ENCODE data around the gene RSPH10B2. TPM values are rescaled to one million over a fixed set of nuclear protein-coding genes. Genes with fewer than 3 reads are reported as not detected.
"Not testable (repeated sequence)": the region's sequence is repeated elsewhere in the genome, so short reads cannot be mapped to it uniquely, and the experiment has no call there.

The RSPH10B2 gene
- polyA plus RNA-seq, 1 donor (not counting 4 experiments of a cell fraction or from before 2014, with no cell fraction given): not detected

DNA sequence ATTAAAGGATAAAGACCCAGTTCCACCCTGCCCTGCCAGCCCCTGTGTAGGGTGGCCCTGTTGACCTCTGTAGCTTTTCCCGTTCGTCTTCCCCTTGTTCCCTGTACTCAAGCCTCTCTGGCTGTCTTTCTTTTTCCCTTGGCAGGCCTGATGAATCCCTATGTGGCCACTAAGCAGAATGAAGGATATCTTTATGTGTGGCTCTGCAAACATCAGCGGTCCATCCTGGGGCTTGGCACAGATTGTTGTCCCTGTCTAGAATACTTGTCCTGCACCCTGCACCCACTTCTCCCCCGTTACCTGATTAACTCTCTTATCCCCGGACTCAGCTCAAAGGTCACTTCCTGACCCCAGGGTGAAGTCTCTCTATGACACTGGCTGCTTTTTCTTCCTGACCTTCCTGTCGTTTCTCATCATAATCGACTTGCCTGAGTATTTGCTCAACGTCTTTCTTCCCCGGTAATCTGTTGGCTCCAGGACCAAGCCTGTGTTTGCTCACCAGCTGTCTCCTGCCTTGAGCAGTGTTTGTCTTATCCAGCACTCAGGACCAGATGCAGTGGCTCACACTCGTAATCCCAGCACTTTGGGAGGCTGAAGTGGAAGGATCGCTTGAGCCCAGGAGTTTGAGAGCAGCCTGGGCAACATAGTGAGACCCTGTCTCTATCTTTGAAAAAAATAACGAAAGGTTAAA lies 9.3 kb upstream of the RSPH10B2 start:
- DNase-seq (ENCODE audit: low read depth, low spot score); H3K9me3 ChIP-seq (ENCODE audit: control insufficient read depth, low read depth, low read length); H3K9ac ChIP-seq (ENCODE audit: control insufficient read depth, extremely low read depth, insufficient read depth, low read length); H3K9me1 ChIP-seq (ENCODE audit: control insufficient read depth, extremely low read depth, insufficient read depth, low read length); H3K36me3 ChIP-seq (ENCODE audit: control insufficient read depth in 2 of 2, extremely low read depth in 1 of 2, insufficient read depth in 2 of 2, low read length in 2 of 2); H2AFZ ChIP-seq (ENCODE audit: control insufficient read depth, low read length); dilution Hi-C loops (cut with MboI; ENCODE audit: extremely low pct_ligation_motif_present, low sequenced_read_pairs); H4K20me1 ChIP-seq (ENCODE audit: control insufficient read depth, extremely low read depth, insufficient read depth, low read length); H3K4me2 ChIP-seq (ENCODE audit: control insufficient read depth, extremely low read depth, insufficient read depth, low read depth, low read length); H3K79me2 ChIP-seq (ENCODE audit: control insufficient read depth, insufficient read depth, low read length); H3K4me3 ChIP-seq (ENCODE audit: control insufficient read depth in 2 of 3, extremely low read depth in 1 of 3, insufficient read depth in 2 of 3, low read depth in 1 of 3, low read length in 3 of 3); H3K27ac ChIP-seq (ENCODE audit: control insufficient read depth, insufficient read depth, low read length); H3K4me1 ChIP-seq (ENCODE audit: control insufficient read depth, extremely low read depth, insufficient read depth, low read length); H3K27me3 ChIP-seq (ENCODE audit: control insufficient read depth, extremely low read depth, insufficient read depth, low read length); FAIRE-seq: not testable (repeated sequence)

- H3K27me3 ChIP-seq (ENCODE audit: control insufficient read depth, extremely low read depth, insufficient read depth, low read length); H3K4me3 ChIP-seq (ENCODE audit: control insufficient read depth in 2 of 3, extremely low read depth in 1 of 3, insufficient read depth in 2 of 3, low read depth in 1 of 3, low read length in 3 of 3); H4K20me1 ChIP-seq (ENCODE audit: control insufficient read depth, extremely low read depth, insufficient read depth, low read length); H3K9ac ChIP-seq (ENCODE audit: control insufficient read depth, extremely low read depth, insufficient read depth, low read length); H3K9me1 ChIP-seq (ENCODE audit: control insufficient read depth, extremely low read depth, insufficient read depth, low read length); dilution Hi-C loops (cut with MboI; ENCODE audit: extremely low pct_ligation_motif_present, low sequenced_read_pairs); FAIRE-seq; H3K4me1 ChIP-seq (ENCODE audit: control insufficient read depth, extremely low read depth, insufficient read depth, low read length); H3K27ac ChIP-seq (ENCODE audit: control insufficient read depth, insufficient read depth, low read length); H3K79me2 ChIP-seq (ENCODE audit: control insufficient read depth, insufficient read depth, low read length); DNase-seq (ENCODE audit: low read depth, low spot score); H2AFZ ChIP-seq (ENCODE audit: control insufficient read depth, low read length); H3K36me3 ChIP-seq (ENCODE audit: control insufficient read depth in 2 of 2, extremely low read depth in 1 of 2, insufficient read depth in 2 of 2, low read length in 2 of 2); H3K4me2 ChIP-seq (ENCODE audit: control insufficient read depth, extremely low read depth, insufficient read depth, low read depth, low read length); H3K9me3 ChIP-seq (ENCODE audit: control insufficient read depth, low read depth, low read length): not testable (repeated sequence)
These were observed 4.6 kb upstream of the RSPH10B2 start for GRCh38 chr7:6749335-6749734.

- H4K20me1 ChIP-seq (ENCODE audit: control insufficient read depth, extremely low read depth, insufficient read depth, low read length); H3K27ac ChIP-seq (ENCODE audit: control insufficient read depth, insufficient read depth, low read length); H3K36me3 ChIP-seq (ENCODE audit: control insufficient read depth in 2 of 2, extremely low read depth in 1 of 2, insufficient read depth in 2 of 2, low read length in 2 of 2); H3K9me3 ChIP-seq (ENCODE audit: control insufficient read depth, low read depth, low read length); H3K27me3 ChIP-seq (ENCODE audit: control insufficient read depth, extremely low read depth, insufficient read depth, low read length); H3K4me2 ChIP-seq (ENCODE audit: control insufficient read depth, extremely low read depth, insufficient read depth, low read depth, low read length); dilution Hi-C loops (cut with MboI; ENCODE audit: extremely low pct_ligation_motif_present, low sequenced_read_pairs); H3K4me3 ChIP-seq (ENCODE audit: control insufficient read depth in 2 of 3, extremely low read depth in 1 of 3, insufficient read depth in 2 of 3, low read depth in 1 of 3, low read length in 3 of 3); DNase-seq (ENCODE audit: low read depth, low spot score); H2AFZ ChIP-seq (ENCODE audit: control insufficient read depth, low read length); H3K4me1 ChIP-seq (ENCODE audit: control insufficient read depth, extremely low read depth, insufficient read depth, low read length); H3K9me1 ChIP-seq (ENCODE audit: control insufficient read depth, extremely low read depth, insufficient read depth, low read length); FAIRE-seq; H3K9ac ChIP-seq (ENCODE audit: control insufficient read depth, extremely low read depth, insufficient read depth, low read length); H3K79me2 ChIP-seq (ENCODE audit: control insufficient read depth, insufficient read depth, low read length): not testable (repeated sequence)
These were observed 3.7 kb upstream of the RSPH10B2 start for GRCh38 chr7:6750173-6750572.

DNA sequence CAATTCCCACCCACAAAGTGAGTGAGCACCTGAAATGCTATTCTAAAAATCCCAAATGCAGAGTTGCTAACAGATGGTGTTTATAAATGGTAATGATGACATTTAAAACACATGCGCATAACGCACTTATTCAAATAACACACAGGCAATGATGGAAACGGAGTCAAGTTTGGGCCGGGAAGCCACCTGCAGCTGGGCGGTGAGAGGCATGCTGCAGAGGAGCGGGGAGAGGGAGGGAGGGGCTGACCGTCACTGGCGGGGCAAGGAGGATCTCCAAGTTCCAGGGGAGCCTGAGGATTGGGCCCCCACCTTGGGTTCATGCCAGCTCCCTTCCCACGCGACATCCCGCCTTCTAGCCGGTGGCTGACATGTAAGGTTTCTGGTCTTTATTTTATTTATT lies 7.3 kb downstream of the RSPH10B2 start:
- dilution Hi-C loops (cut with MboI; ENCODE audit: extremely low pct_ligation_motif_present, low sequenced_read_pairs); H3K9me1 ChIP-seq (ENCODE audit: control insufficient read depth, extremely low read depth, insufficient read depth, low read length); H4K20me1 ChIP-seq (ENCODE audit: control insufficient read depth, extremely low read depth, insufficient read depth, low read length); H3K4me2 ChIP-seq (ENCODE audit: control insufficient read depth, extremely low read depth, insufficient read depth, low read depth, low read length); H3K27ac ChIP-seq (ENCODE audit: control insufficient read depth, insufficient read depth, low read length); H3K27me3 ChIP-seq (ENCODE audit: control insufficient read depth, extremely low read depth, insufficient read depth, low read length); H3K4me1 ChIP-seq (ENCODE audit: control insufficient read depth, extremely low read depth, insufficient read depth, low read length); H3K9ac ChIP-seq (ENCODE audit: control insufficient read depth, extremely low read depth, insufficient read depth, low read length); H3K9me3 ChIP-seq (ENCODE audit: control insufficient read depth, low read depth, low read length); FAIRE-seq; H3K4me3 ChIP-seq (ENCODE audit: control insufficient read depth in 2 of 3, extremely low read depth in 1 of 3, insufficient read depth in 2 of 3, low read depth in 1 of 3, low read length in 3 of 3); H3K79me2 ChIP-seq (ENCODE audit: control insufficient read depth, insufficient read depth, low read length); DNase-seq (ENCODE audit: low read depth, low spot score); H3K36me3 ChIP-seq (ENCODE audit: control insufficient read depth in 2 of 2, extremely low read depth in 1 of 2, insufficient read depth in 2 of 2, low read length in 2 of 2); H2AFZ ChIP-seq (ENCODE audit: control insufficient read depth, low read length): not testable (repeated sequence)

DNA sequence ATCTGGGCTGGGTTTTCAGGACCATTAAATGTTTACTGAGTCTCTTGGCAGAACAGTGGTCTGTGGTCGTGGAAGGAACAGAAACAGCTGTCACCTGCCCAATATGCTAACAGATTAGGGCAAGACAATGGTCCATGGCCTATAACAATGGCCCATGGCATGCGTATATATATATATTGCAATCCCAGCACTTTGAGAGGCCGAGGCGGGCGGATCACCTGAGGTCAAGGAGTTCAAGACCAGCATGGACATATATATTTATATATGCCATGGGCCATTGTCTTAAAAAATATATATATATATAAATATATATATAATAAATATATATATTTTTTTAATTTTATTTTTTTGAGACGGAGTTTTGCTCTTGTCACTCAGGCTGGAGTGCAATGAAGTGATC lies 27.7 kb downstream of the RSPH10B2 start:
- H3K4me3 ChIP-seq (ENCODE audit: control insufficient read depth in 2 of 3, extremely low read depth in 1 of 3, insufficient read depth in 2 of 3, low read depth in 1 of 3, low read length in 3 of 3); H3K4me1 ChIP-seq (ENCODE audit: control insufficient read depth, extremely low read depth, insufficient read depth, low read length); H4K20me1 ChIP-seq (ENCODE audit: control insufficient read depth, extremely low read depth, insufficient read depth, low read length); H3K36me3 ChIP-seq (ENCODE audit: control insufficient read depth in 2 of 2, extremely low read depth in 1 of 2, insufficient read depth in 2 of 2, low read length in 2 of 2); H3K9me1 ChIP-seq (ENCODE audit: control insufficient read depth, extremely low read depth, insufficient read depth, low read length); H2AFZ ChIP-seq (ENCODE audit: control insufficient read depth, low read length); H3K9ac ChIP-seq (ENCODE audit: control insufficient read depth, extremely low read depth, insufficient read depth, low read length); dilution Hi-C loops (cut with MboI; ENCODE audit: extremely low pct_ligation_motif_present, low sequenced_read_pairs); DNase-seq (ENCODE audit: low read depth, low spot score); H3K27me3 ChIP-seq (ENCODE audit: control insufficient read depth, extremely low read depth, insufficient read depth, low read length); H3K27ac ChIP-seq (ENCODE audit: control insufficient read depth, insufficient read depth, low read length); FAIRE-seq; H3K4me2 ChIP-seq (ENCODE audit: control insufficient read depth, extremely low read depth, insufficient read depth, low read depth, low read length); H3K79me2 ChIP-seq (ENCODE audit: control insufficient read depth, insufficient read depth, low read length); H3K9me3 ChIP-seq (ENCODE audit: control insufficient read depth, low read depth, low read length): not testable (repeated sequence)

Measured in keratinocyte (primary cell).